HG03045 (cell line): ENCODE measurements around the gene LRRC8B.

Experiments
- ATAC-seq: cut with Tn5 transposase; IDR thresholded peaks from one replicate; pipeline ENCODE4 v1.9.1; 2021; ENCODE audit warnings: mild to moderate bottlenecking, moderate library complexity; ENCODE audit not compliant: unreplicated experiment

LRRC8B gene

DNA sequence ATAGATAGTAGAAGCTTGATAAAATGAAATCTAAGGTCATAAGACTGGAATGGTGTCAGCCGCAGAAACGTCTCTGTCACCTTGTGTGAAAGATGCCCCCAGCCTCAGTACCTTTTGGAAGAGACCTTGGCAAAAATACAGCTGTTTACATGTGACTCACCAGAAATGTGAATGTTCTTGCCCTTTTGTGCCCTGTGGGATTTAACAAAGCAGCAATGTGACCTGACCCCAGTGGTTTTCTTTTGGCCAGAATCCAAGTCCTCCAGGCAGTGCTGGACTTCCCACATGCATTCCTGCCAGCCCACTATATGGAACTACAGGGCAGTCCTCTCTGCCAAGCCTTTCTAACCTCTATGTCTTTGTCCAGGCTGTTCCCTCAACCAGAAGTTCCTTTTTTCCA lies 81.1 kb downstream of the LRRC8B start:
- ATAC-seq = no peak

GRCh38 chr1:89606227-89606980 lies 81.8 kb downstream of the LRRC8B start:
- no peak for ATAC-seq

- no peak for ATAC-seq
Measured at GRCh38 chr1:89607156-89607555, 82.5 kb downstream of the LRRC8B start.

DNA sequence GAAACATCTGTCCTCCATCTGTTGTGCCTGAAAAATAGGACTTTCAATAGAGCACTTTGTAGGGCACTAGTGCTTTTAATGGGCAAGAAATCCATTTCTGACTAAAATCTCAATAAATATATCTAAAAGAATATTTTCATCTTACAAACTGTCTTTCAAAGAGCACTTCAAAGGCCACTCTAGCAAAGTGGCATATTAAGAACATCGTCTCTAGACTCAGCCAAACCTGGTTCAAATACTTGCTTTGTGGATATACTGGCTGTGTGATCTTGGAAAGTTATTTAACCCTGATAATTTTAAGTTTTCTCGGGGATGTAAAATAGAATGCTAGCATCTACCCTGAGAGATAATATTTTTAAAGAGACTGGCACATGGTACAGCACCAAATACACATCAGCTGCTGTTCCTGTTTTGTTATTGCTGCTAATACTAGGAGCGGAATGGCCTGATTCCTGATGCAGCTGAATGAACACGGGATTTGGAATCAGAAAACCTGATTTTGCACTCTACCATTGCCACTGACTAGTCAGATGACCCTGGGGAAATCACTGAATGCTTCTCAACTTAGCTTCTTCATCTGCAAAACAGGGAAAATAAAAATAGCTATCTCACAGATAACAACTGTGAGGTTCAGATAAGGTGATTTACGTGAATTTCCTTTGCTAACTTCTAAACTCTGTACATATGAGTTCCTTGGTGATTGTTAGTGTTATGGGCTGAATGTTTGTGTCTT lies 83.1 kb downstream of the LRRC8B start:
- ATAC-seq = no peak

DNA sequence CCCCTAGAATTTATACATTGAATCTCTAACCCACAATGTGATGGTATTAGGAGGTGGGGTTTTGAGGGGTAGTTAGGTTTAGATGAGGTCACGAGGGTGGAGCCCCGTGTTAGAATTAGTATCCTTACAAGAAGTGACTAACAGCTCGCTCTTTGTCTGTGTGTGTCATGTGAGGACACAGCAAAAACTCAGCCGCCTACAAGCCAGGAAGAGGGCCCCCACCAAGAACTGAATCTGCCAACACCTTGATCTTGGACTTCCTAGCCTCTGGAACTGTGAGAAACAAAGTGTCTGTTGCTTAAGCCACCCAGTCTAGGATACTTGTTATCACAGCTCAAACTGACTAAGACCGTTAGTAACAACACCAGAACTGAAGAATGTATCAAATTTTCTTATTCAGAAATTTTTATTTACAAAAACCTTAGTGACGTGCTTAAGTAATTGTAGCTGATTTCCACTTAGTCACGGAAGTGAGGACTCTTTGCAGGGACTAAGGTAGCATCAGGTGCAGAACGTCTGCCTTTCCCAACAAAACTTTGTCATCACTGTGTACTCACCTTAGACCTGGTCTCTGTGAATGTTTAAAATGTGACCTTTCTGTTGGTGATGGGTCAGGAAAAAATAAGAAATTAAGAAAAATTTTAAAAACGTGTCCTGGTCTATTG lies 83.8 kb downstream of the LRRC8B start:
- no peak for ATAC-seq

DNA sequence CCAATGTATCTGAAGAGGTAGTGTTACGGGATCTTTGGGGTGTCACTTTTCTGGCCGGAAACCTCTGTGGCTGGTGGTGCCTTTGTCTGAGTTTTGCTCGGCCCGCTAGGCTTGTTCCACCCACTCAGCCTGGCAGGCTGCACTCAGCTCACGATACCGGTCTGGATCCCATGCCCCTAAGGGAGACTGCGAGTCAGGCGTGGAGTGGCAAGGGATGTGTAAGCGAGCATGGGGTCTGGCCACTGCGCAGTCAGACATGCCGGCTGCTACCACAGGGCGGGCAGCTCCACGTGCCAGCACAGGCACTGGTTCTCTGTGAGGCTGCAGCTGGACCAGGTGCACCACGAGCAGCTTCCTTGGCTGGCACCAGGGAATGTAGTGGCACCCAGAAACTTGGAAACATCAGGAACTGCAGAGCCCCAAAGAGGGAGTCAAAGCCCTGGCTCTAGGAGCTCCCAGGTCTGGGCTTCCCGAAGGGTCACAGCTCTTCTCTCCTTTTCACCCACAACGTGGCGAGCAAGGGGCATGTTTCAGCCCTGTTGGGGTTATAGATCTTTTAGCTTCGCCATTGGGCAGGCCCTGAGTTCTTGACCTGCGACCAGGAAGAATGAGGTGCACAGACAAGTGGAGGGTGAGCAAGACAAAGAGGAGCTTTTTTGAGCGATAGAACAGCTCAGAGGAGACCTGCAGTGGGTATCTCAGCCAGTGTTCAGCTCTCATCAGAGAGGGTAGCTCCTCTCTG lies 84.5 kb downstream of the LRRC8B start:
- ATAC-seq = no peak

DNA sequence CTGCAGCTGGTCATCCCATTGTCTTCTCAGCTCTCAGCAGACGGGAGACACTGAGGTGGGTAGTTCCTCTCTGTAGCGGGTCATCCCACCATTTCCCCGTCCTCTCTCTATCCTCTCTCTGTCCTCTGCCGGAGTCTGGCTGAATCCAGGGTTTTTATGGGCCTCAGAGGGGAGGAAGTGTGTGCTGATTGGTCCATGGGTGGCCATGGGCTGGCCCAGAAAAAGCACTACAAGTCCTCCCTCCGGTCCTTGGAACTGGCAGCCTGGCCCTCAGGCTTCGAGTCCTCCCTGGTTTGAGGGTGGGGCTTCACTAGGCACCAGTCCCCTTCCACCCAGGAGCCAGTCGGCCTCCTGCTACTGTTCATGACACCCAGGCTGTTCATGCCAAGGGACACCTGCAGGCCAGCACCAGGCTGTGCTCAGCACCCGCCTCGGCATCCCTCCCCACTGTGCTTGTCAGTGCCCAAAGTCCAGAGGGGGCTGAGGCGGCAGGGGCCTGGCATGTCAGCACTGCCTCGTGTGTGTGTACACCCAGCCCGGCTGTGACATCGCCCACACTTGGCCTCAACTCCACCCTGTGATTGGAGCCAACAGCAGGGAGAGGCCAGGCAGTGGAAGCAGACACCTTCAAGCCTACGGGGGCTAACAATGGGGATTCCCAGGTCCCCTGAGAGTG lies 85.3 kb downstream of the LRRC8B start:
- no peak for ATAC-seq

- ATAC-seq = no peak
Measured at GRCh38 chr1:89610457-89611011, 85.9 kb downstream of the LRRC8B start.

- peak; percentile 91 for ATAC-seq
Measured at GRCh38 chr1:89611721-89612120, 87.1 kb downstream of the LRRC8B start.

- ATAC-seq = no peak
Measured at GRCh38 chr1:89613928-89614327, 89.3 kb downstream of the LRRC8B start.

- no peak for ATAC-seq
Measured at GRCh38 chr1:89615676-89616598, 91.3 kb downstream of the LRRC8B start.

- no peak for ATAC-seq
Measured at GRCh38 chr1:89616844-89617627, 92.4 kb downstream of the LRRC8B start.

DNA sequence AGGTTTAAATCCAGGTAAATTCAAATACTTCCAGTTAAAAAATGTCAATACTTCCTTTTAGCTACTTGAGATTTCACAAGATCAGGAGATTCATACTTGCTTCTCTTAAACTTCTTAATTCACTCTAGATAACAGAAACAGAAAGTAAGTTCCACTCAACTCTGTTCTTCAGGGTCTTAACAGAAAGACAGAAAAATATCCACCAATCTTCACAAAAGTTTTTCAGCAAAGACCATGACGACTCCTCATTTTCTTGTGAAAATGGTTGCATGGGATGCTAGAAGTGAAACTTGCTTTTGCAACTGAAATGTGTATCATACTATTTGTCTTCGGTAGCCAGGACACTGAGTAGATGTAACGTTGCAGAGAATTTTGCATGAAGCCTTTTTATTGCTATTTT lies 96.0 kb downstream of the LRRC8B start:
- no peak for ATAC-seq

GRCh38 chr1:89622895-89623294 lies 98.3 kb downstream of the LRRC8B start:
- no peak for ATAC-seq

DNA sequence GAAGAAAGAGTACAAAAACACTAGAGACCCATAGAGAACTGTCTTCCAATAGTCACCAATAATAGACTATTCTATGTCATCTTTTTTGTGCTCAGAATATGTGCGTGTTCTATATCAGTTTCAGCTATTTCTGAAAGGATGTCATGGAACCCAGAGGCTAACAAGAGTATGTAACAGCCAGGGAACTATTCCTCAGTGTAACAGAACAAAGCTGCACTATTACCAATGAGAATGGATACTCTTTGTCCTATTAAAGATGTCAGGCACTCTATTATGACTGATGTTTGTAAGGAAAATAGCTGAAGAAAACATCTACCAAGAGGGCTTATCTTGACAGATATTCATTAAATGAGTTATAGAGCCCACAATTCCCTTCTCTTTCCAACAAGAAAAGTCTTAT lies 99.7 kb downstream of the LRRC8B start:
- no peak for ATAC-seq

DNA sequence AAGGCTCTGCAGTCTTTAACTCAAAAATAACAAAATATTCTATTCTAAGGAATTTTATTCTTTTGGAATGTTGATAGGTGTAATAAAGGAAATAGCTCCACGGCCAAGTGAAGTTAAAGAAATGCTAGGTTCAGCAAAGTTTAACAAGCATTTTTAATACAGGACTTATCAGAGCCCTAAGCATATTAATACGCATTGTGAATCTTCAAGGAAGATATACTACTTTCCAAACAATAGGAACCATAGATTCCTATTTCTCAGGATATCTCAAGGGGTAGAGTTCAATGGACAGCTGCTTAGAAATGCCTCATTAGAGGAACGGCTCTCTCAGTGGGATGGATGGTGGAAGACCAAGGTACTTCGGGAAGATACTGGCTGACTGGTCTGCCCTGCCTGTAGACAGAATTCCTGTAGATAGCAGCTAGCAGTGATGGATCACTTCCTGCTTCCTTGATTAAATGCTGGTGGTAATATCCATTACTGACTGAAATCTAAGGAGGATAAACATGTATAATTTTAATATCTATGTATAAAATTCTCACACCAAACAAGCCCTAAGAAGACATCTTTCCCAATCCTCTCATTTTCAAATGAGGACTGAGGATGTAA lies 100.2 kb downstream of the LRRC8B start:
- ATAC-seq = no peak

DNA sequence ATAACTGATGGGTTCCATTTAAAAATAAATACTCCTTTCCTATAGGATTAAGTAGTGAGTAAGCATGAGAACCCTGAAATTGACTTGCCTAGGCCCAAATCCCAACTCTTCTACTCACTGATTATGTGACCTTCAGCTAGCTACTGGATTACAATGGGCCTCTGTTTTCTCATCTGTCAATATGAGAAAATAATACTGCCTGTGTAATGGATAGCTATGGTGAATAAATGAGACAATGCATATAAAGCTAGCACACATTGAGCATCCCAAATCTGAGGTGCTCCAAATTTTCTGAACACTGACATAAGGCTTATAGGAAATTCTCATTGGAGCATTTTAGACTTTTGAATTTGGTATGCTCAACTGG lies 103.0 kb downstream of the LRRC8B start:
- no peak for ATAC-seq

GRCh38 chr1:89629146-89629545 lies 104.5 kb downstream of the LRRC8B start:
- ATAC-seq = no peak
